ENCODE measurements around the gene ARL3.
"Not testable (repeated sequence)": the region's sequence is repeated elsewhere in the genome, so short reads cannot be mapped to it uniquely, and the experiment has no call there.

Gene ARL3

DNA sequence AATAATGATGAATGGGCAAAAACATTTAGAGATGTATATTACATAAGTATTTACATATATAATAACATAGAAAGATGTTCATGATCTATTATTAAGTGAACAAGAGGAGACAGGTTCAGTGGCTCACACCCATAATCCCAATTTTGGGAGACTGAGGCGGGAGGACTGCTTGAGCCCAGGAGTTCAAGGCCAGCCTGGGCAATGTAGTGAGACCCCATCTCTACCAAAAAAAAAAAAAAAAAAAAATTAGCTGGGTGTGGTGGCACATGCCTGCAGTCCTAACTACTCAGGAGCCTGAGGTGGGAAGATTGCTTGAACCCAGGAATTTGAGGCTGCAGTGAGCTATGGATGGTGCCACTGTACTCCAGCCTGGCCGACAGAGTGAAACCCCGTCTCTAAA, 12.4 kb downstream of the ARL3 start:
- DNase-seq, result no peak

- DNase-seq, result no peak
Measured at GRCh38 chr10:102701272-102701671, 12.9 kb downstream of the ARL3 start.

DNA sequence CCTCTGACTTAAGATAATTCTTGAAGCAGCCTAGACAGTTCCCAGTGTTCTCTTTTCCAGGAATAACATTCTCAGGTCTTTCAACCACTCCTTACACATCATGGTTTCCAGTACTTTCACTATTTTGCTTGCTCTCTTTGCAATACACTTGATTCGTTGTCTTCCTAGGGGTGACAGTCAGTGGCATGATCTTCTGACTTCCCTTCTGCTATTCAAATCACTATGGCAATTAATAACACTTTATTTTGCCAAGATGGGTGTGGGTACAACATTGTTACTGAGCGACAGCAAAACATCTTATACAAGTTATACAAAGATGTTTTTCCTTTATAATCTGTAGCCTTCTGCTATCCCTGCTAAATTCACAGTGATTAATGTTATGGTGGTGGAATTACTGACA, 15.3 kb downstream of the ARL3 start:
- no peak for DNase-seq

DNA sequence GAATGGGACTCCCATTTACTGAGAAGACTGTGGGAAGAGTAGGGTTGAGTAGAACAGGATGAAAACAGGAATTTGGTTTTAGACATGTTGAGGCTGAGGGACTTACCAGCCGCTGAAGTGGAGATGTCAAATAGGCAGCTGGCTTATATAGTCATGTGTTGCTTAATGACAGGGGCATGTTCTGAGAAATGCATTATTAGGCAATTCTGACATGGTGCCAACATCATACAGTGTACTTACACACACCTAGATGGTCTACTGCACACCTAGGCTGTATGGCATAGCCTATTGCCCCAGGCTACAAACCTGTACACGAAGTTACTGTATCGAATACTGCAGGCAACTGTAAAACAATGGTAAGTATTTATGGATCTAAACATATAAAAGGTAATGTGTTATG, 17.5 kb downstream of the ARL3 start:
- no peak for DNase-seq

GRCh38 chr10:102695401-102695800, 18.8 kb downstream of the ARL3 start:
- DNase-seq, result not testable (repeated sequence)

DNA sequence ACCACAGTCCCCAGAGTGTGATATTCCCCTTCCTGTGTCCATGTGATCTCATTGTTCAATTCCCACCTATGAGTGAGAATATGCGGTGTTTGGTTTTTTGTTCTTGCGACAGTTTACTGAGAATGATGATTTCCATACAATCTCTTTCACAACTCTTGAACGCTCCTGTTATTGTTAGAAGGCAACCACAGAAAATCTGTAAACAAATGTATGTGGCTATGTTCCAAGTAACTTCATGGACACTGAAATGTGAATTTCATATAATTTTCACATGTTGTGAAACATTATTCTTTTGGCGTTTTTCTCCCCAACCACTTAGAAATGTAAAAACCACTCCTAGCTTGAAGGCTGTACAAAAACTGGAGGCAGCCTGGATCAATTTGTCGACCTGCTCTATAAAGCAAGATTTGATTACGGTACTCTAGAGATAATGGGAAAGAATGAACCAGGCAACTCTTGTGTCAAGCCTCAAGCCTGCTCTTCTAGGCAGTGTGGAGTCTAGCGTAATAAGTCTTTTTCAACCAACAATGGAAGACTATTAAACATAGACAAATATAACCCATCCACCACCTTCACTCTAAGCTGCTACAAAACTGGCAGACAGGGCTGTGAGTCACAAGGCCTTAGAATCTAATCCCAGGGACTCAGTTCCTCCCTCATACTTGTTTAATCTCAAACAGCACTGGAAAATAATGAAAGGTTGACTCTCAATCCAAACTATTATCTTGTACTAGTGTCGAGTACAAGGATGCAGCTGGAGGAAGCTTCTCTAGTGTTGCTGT, 22.7 kb downstream of the ARL3 start:
- DNase-seq, result no peak

DNA sequence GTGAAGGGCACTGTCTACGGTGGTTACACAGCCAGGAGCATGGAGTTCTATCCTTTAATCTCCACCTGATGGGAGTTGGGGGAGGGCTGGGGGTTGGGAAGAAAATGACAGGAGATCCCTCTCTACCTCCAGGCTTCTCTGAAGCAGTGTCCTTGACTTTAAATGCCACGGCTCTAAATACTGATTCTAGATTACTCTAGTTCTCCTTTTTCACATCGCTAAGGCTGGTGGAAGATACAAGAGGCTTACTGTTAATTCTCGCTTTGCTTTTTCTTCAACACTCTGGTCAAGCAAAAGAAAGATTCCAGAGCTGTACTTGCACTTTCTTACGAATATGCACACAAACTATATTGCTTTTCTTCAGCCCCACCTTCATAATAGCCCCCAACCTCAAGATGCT, 30.5 kb downstream of the ARL3 start:
- no peak for DNase-seq

DNA sequence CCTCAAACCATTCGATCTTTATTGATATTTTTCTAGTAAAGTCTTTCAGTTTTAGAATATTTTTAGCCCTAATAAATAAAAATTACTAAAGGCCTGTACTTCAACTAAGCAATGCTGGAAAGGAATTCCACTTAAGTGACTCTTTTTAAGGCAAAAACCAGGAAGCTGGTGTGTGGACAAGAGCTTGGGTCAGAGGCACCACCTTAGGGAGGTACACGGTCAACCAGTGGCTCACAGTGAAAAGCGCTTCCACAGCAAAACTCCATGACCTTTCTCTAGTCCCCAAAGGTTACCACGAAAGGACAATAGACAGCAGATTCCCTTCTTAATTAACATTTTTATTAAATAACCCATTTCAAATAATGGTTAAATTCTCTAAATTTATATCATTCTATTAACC, 31.2 kb downstream of the ARL3 start:
- no peak for DNase-seq

GRCh38 chr10:102682416-102682815, 31.8 kb downstream of the ARL3 start:
- DNase-seq, result no peak

DNA sequence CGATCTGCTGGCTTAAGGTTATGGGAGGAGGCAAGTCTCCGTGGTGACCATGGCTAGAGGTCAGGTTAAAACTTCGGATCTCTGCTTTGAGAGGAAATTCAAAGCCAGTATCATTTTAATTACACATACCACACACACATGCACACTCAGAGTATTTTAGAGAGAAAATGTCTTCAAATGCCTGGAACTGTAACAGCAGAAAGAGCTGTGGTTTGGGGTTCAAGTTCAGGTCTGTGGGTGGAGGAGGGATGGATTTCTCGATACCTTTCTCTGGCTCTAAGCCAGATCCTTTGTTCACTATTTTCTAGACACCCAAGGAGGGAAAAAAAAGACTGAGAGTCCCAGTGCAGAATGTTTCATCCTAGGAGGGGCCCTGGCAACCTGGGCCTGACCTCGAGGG, 32.5 kb downstream of the ARL3 start:
- DNase-seq, result no peak

DNA sequence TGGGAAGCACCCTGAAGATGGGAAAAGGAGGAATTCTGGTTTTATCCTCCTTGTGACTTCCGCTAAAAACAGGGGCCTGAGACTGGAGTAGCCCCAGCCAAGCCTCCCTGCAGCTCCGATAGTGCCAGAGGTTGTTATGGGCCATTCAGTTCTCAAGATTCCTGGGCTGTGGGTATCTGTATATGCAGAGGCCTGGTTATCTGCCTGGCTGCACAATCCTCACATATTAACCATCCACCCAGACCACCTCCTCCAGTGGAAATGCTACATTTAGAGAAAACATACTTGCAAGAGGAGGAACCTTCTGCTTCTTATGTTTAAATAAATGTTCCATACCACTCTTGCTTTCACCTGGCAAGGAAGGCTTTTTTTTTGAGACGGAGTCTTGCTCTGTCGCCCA, 34.6 kb downstream of the ARL3 start:
- no peak for DNase-seq

- DNase-seq, result no peak
Measured at GRCh38 chr10:102678842-102679289, 35.3 kb downstream of the ARL3 start.

- no peak for DNase-seq
Measured at GRCh38 chr10:102678068-102678400, 36.2 kb downstream of the ARL3 start.

GRCh38 chr10:102677331-102678067, 36.7 kb downstream of the ARL3 start:
- no peak for DNase-seq

- DNase-seq, result no peak
Measured at GRCh38 chr10:102676534-102677315, 37.5 kb downstream of the ARL3 start.

- no peak for DNase-seq
Measured at GRCh38 chr10:102675666-102676533, 38.3 kb downstream of the ARL3 start.

- no peak for DNase-seq
Measured at GRCh38 chr10:102675011-102675665, 39.1 kb downstream of the ARL3 start.

DNA sequence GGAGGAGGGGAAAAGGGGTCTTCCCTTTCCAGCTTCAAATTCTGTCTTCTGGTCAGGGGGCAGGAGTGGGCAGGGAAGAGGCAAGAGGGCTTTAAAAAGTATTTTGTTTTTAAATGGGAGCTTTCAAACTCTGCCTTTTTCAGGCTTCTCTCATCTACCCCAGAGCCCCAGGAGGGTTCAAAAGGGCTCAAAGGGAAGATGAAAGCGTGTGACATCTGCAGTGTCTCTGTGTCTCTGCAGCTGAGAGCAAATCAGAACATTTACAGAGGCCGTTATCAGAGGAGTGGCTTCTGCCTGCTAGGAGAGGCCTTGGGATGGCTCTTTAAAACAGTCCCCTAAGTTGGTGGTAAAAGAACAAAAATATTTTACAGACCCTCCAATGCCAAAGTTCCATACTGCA, 39.6 kb downstream of the ARL3 start:
- DNase-seq, result peak; percentile 47

DNA sequence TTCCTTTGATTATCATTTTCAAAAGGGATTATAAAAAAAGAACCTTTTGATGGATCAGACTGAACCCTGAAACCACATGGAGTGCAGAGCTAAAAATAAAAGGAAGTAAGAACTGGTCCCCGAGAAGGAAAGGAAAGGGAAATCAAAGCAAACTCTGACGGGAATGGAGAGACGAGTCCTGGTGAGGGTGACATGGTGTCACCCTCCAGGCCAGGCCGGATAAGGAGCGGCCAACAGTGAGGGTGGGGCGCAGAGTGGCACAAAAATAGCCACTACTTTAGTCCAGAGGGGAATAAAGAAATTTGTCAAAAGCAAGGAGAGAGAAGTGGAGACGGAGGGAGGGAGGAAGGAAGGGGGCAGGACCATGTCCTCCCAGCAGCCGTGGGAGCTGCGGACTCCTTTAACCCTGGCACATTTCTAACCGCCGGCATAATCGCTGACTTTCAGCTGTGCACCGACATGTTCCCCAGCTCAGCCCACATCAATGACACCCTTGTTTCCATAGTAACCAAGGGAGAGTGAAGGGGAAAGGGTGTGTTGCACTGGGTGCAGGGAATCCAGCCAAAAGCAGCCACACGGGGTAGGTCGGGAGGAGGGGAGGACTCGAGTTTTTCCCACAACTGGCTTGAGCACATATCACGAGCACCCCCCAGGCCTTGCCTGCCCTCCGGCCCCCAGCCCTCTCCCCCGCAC, 40.2 kb downstream of the ARL3 start:
- DNase-seq, result peak; percentile 87

DNA sequence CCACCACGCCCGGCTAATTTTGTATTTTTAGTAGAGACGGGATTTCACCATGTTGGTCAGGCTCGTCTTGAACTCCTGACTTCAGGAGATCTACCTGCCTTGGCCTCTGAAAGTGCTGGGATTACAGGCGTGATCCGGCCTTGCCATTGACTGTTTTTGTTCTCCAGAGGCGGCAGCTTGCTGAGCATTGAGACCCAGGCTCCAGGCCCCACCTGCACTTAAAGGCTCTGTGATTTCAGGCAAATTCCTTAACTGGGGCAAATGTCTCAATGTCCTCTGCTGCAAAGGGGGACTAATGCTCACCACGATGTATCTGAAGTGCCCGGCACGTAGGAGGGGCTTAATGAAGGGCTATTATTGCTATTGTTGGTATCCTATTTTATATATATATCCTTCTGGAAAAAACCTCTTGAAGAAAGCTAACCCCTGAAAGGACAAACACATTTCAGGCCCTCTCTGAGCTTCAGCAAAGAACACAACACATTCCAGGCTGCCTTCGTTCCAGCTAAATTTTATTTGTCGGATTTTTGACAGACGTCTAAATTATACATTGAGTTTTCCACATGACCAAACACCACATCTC, 40.9 kb downstream of the ARL3 start:
- DNase-seq, result no peak

- no peak for DNase-seq
Measured at GRCh38 chr10:102670871-102671434, 43.2 kb downstream of the ARL3 start.
